VCaP (cell line): Measurements from ENCODE around the gene TOP1.

Experiments used
- H3K27ac ChIP-seq: fragments of 450-650 bp; 2 replicates; pipeline ENCODE4 v1.5.1; 2017
- TF ChIP-seq, protein P1 (sequence below): fragments of 450-650 bp; conservative IDR thresholded peaks from 2 replicates; pipeline ENCODE4 v1.5.1; 2017; ENCODE audit warnings: mild to moderate bottlenecking, moderate library complexity

The TOP1 gene

DNA sequence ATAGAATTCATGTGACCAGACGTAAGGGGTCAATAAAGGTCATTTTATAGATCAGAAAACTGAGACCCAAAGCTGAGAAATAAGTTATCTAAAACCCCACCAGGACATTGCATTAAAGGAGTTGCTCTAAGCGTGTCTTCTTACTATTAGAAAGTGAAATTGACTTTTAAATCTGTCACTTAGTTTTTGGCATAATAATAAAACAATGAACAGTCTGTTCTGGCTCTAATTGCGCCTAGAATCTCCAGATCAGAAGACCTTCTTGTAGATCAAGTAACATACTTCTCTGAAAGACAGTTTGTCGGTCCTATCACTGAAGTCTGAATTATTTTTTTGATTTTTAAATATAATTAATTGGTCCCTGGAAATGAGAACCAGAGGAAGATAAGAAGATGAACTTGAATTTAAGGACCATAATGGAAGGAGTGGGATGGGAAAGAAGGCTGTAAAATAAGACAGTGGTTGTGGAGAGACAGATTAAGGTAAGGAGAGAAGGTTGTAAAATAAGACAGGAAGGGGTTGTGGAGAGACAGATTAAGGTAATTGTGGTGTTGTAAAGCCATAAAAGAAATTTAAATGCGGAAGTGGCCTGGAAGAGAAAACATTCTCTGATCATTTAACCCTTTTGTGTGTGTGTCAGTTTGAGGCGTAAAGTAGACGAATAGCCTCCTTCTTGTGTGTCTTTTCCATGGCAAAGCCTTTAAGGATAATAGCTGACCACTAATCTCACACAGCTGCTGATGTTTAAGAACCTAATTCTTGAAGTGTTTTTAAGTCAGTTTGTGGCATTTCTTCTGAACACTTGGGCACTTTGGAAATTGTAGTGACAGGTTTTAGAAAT lies 20.1 kb downstream of the TOP1 start:
- TF ChIP-seq, protein P1, sequence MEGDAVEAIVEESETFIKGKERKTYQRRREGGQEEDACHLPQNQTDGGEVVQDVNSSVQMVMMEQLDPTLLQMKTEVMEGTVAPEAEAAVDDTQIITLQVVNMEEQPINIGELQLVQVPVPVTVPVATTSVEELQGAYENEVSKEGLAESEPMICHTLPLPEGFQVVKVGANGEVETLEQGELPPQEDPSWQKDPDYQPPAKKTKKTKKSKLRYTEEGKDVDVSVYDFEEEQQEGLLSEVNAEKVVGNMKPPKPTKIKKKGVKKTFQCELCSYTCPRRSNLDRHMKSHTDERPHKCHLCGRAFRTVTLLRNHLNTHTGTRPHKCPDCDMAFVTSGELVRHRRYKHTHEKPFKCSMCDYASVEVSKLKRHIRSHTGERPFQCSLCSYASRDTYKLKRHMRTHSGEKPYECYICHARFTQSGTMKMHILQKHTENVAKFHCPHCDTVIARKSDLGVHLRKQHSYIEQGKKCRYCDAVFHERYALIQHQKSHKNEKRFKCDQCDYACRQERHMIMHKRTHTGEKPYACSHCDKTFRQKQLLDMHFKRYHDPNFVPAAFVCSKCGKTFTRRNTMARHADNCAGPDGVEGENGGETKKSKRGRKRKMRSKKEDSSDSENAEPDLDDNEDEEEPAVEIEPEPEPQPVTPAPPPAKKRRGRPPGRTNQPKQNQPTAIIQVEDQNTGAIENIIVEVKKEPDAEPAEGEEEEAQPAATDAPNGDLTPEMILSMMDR: no peak
- H3K27ac ChIP-seq: peak overlapping the region; percentile 51

DNA sequence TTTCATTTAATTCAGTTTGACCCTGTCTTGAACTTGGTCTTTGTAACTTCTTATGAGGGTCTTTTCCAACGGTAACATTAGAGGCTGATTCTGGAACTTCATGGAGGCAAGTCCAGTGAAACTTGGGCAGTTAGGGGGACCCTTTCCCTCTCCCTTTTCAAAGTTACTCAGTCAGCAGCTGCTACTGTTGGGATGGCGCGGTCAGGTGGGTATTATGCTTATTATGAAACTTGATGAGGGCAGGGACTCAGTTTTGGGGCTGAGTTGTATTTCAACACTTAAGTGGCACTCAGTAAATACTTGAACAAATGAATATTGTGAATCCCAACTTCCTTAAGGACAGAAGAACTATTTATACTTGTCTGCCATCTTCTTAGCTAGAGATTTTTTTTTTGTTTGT lies 20.8 kb downstream of the TOP1 start:
- H3K27ac ChIP-seq: peak overlapping the region; percentile 51
- TF ChIP-seq, protein P1: no peak

DNA sequence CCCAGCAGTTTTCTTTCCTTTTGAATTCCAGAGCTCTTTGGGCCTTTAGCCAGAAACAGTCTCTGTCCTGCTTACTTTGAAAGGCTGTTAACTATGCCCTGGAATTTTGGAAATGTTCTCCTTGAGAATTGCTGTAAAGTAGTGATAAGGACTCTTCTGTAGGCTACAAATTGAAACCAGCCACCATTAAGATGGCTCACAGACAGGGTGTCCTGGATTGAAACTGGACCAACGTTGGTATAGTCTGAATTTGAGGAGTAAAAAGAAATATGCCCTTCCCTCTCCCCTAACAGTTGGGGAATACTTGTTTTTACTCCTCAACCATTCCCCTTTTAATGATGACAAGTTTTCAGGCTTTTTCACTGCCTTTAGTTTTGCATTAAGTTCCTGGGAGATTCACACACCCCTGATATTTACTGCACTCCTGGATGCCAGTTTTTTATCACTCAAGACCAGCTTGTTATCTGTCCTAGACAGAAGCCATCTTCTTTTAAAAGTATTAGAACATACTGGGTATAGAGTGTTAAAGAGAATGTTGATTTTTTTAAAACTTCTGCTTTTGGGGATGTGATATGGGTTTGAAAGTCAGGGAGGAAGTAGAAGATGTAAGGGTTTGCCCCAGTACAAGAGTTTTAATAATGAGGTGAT lies 21.9 kb downstream of the TOP1 start:
- TF ChIP-seq, protein P1: no peak
- H3K27ac ChIP-seq: peak overlapping the region; percentile 51; the same call in 1 of the 2 replicates

DNA sequence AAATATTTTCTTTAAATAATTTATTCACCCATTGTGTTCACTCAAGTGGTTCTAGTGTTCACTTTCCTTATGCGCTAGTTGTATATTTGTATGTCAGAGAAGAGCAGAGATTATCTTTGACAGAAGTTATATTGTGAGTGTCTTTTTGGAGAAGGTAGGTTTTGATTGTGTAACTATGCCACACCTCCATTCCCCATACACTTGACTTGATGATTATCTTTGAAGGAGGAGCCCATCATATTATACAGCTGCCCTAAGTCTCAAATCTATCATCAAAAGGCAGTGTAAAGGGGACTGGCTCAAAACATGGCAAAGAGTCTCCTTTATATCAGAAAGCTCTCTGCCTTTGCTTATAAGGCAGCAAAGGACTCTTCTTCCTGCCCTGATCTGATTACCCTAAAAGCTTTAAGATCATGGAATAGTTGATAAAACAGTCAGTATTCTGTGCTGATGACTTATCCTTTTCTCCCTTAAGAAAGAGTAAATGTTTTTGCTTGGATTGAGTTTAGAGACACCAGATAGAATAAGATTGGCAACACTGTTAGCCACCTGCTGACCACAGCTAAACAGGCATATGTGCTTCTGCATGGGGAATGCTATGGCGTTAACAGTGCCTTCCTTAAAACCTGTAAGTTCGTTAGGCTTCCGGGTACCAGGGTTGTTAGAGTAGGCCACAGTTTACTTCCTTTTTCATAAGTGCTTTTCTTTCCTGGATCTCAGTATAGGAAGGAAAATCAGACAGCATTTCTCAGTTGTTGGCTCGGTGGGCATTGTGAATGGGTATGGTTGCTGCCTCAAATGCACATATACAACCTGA lies 22.6 kb downstream of the TOP1 start:
- no peak overlapping the region for H3K27ac ChIP-seq
- TF ChIP-seq, protein P1: no peak

DNA sequence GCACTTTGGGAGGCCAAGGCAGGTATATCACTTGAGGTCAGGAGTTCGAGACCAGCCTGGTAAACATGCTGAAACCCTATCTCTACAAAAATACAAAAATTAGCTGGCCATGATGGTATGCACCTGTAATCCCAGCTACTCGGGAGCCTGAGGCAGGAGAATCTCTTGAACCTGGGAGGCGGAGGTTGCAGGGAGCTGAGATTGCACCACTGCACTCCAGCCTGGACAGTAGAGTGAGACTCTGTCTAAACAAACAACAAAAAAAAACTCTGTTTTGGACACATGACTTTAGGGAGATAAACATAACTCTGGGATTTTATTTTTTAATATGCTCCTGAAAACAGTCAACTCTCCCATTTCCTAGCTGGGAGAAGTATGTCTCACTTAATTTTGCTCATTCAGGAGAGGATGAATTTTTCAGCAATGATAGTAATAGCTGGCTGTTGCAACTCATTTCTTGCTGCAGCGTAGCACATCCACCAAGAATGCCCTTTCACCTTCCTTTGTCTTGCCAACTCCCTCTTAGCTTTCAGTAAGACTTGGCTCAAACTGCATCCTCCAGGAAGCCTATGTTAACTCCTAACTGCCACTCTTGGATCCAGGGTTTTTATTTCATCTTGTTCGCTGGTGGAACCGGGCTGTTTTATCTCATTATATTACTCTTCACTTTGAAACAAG lies 24.3 kb downstream of the TOP1 start:
- no peak overlapping the region for H3K27ac ChIP-seq
- TF ChIP-seq, protein P1: no peak

DNA sequence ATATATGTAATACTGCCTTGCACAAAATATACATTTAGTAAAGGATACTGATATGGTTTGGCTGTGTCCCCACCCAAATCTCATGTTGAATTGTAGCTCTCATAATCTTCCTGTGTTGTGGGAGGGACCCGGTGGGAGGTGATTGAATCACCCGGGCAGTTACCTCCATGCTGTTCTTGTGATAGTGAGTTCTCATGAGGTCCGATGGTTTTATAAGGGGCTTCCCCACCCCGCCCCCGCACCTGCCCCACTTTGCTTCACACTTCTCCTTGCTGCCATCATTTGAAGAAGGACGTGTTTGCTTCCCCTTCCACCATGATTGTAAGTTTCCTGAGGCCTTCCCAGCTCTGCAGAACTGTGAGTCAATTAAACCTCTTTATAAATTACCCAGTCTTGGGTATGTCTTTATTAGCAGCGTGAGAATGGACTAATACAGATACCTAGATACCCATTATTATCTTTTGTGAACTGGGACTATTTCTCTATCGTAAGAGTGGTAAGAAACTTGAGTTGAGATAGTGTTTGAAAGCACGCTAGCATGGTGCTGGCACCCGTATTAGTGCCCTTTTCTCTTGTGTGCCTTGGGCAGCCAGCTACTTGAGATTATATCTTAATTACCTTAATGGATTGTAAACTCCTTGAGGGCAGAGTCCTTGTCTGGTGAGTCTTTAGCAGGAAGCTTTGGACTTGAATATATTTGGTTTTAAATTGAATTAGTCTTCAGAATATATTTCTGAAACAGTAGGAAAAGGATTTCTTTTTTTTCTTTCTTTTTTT lies 25.6 kb downstream of the TOP1 start:
- peak overlapping the region; percentile 15; the same call in 1 of the 2 replicates for H3K27ac ChIP-seq

More for the DNA sequence above, 25.6 kb downstream of the TOP1 start:
- TF ChIP-seq, protein P1: no peak
